Astrocyte of the cerebellum (primary cell): ENCODE results near the gene PRKCA.
"Not testable (repeated sequence)": the region's sequence is repeated elsewhere in the genome, so short reads cannot be mapped to it uniquely, and the experiment has no call there.

Source experiments
- DNase-seq: peaks from one replicate; pipeline ENCODE4 v3.0.0-alpha.2; 2011; ENCODE audit warnings: low read depth
- H3K4me3 ChIP-seq: 2 replicates; pipeline ENCODE4 v1.5.1; 2011; ENCODE audit warnings: mild to moderate bottlenecking, low read depth, low read length, moderate library complexity
- CTCF ChIP-seq: IDR thresholded peaks from 2 replicates; pipeline ENCODE4 v1.5.1; 2012; ENCODE audit warnings: low read length, low read depth, moderate library complexity, mild to moderate bottlenecking; ENCODE audit errors: missing control alignments
- in situ Hi-C: cut with HindIII; loops from 2 replicates; pipeline ENCODE4 v1.10.0; 2017; ENCODE audit warnings: low sequenced_read_pairs

The PRKCA gene

GRCh38 chr17:66285149-66285548 is 17.3 kb upstream of the PRKCA start:
- in situ Hi-C loops, result no loop called here
- no peak for DNase-seq
- TF ChIP-seq CTCF, result no peak
- H3K4me3 ChIP-seq, result no peak overlapping the region

- TF ChIP-seq CTCF, result no peak
- DNase-seq, result no peak
- no peak overlapping the region for H3K4me3 ChIP-seq
- in situ Hi-C loops, result no loop called here
These were observed 14.5 kb upstream of the PRKCA start for GRCh38 chr17:66287911-66288310.

- in situ Hi-C loops, result no loop called here
- H3K4me3 ChIP-seq, result no peak overlapping the region
- peak; percentile 42 for TF ChIP-seq CTCF
- DNase-seq, result no peak
These were observed 12.2 kb upstream of the PRKCA start for GRCh38 chr17:66290101-66290722.

GRCh38 chr17:66292353-66292752 is 10.1 kb upstream of the PRKCA start:
- no peak for DNase-seq
- no peak overlapping the region for H3K4me3 ChIP-seq
- in situ Hi-C loops, result no loop called here
- no peak for TF ChIP-seq CTCF

GRCh38 chr17:66296289-66296725 is 6.1 kb upstream of the PRKCA start:
- in situ Hi-C loops, result no loop called here
- no peak for DNase-seq
- H3K4me3 ChIP-seq, result no peak overlapping the region
- TF ChIP-seq CTCF, result no peak

- in situ Hi-C loops, DNase-seq, H3K4me3 ChIP-seq: not testable (repeated sequence)
These were observed 5.0 kb upstream of the PRKCA start for GRCh38 chr17:66297443-66297842.

GRCh38 chr17:66299711-66300110 is 2.7 kb upstream of the PRKCA start:
- no peak for TF ChIP-seq CTCF
- no peak for DNase-seq
- in situ Hi-C loops, result no loop called here
- no peak overlapping the region for H3K4me3 ChIP-seq
